Prostate gland (tissue), 2 donors: ENCODE results near the gene SLC16A7. TPM values are rescaled to one million over a fixed set of nuclear protein-coding genes. Genes with fewer than 3 reads are reported as not detected.

Experiments used
- DNase-seq: peaks from one replicate; pipeline ENCODE4 v3.0.0-alpha.2; 2019; ENCODE audit warnings: low spot score
- H3K27ac ChIP-seq, 2 donors: fragments of 200-600 bp; sonication (generic); 2 replicates each; pipeline ENCODE4 v1.5.1; 2017 to 2019
- H3K27me3 ChIP-seq: fragments of 200-600 bp; sonication (generic); replicated peaks from 2 replicates; pipeline ENCODE4 v1.5.1; 2019; ENCODE audit not compliant: insufficient read depth
- H3K36me3 ChIP-seq, 2 donors: fragments of 200-600 bp; sonication (generic); 1 replicate in 1 of 2; 2 replicates in 1 of 2; pipeline versions ENCODE4 v1.5.1 to v1.8.1; 2017 to 2019
- H3K4me1 ChIP-seq: fragments of 200-600 bp; sonication (generic); replicated peaks from 2 replicates; pipeline ENCODE4 v1.5.1; 2019
- H3K4me3 ChIP-seq, 2 donors: fragments of 200-600 bp; sonication (generic); 2 replicates each; pipeline ENCODE4 v1.5.1; 2017 to 2019
- H3K9me3 ChIP-seq: fragments of 200-600 bp; sonication (generic); 2 replicates; pipeline ENCODE4 v1.5.1; 2017
- CTCF ChIP-seq, 4 experiments: fragments of 200-600 bp in 2 of 4; fragments of 450-650 bp in 2 of 4; sonication (generic) in 2 of 4; IDR thresholded peaks; 1 replicate in 3 of 4; 2 replicates in 1 of 4; pipeline ENCODE4 v1.5.1; 2016 to 2019; ENCODE audit warnings: antibody characterized with exemption in 4 of 4, mild to moderate bottlenecking in 2 of 4, moderate library complexity in 2 of 4
- POLR2A ChIP-seq: fragments of 450-650 bp; IDR thresholded peaks from one replicate; pipeline ENCODE4 v1.6.1; 2016; ENCODE audit warnings: antibody characterized with exemption, mild to moderate bottlenecking
- POLR2AphosphoS5 ChIP-seq: sonication (generic); formaldehyde crosslinking; IDR thresholded peaks from one replicate; pipeline ENCODE4 v1.6.1; 2017; ENCODE audit warnings: antibody characterized with exemption
- WGBS: methylation state at CpG from one replicate; pipeline ENCODE4 v1.1.5; 2018; 5-methylcytosine and 5-hydroxymethylcytosine counted together
- intact Hi-C: fragments of 100-400 bp; cut with DNase I; formaldehyde crosslinking; loops from one replicate; pipeline ENCODE4 v1.14.2; 2022
- total RNA-seq, 2 donors: library from RNA; depleted of rRNA; stranded (reverse); fragments of >200 nt; gene quantifications; one replicate each; pipeline ENCODE4 v1.1.0, GENCODE V29; 2016

Gene SLC16A7
- total RNA-seq, 2 donors from 2014 or later: 4.3 to 10.6 TPM

- no peak for DNase-seq
- no peaks in the 10 kb centered on the region for H3K4me1 ChIP-seq
- 56% methylated on average over 2 of the region's 2 CpGs for WGBS
- H3K4me3 ChIP-seq: no peak overlapping the region
- no peak for TF ChIP-seq POLR2A
- TF ChIP-seq POLR2AphosphoS5: no peak
- no peak for TF ChIP-seq CTCF (IDR thresholded peaks at IDR 0.05)
- H3K9me3 ChIP-seq: no peaks in the 10 kb centered on the region
- no peaks in the 10 kb centered on the region for H3K27me3 ChIP-seq
- H3K36me3 ChIP-seq: no peaks in the 10 kb centered on the region
- no peak overlapping the region for H3K27ac ChIP-seq
- intact Hi-C loops: no loop called here
Observed at GRCh38 chr12:59717436-59717835, 121.6 kb downstream of the SLC16A7 start.

GRCh38 chr12:59719701-59720100 is 123.9 kb downstream of the SLC16A7 start:
- TF ChIP-seq POLR2AphosphoS5: no peak
- TF ChIP-seq CTCF (IDR thresholded peaks at IDR 0.05): no peak
- 63% methylated on average over 2 of the region's 2 CpGs for WGBS

GRCh38 chr12:59723520-59723919 is 127.7 kb downstream of the SLC16A7 start:
- H3K36me3 ChIP-seq: no peaks in the 10 kb centered on the region
- no peaks in the 10 kb centered on the region for H3K4me1 ChIP-seq
- TF ChIP-seq POLR2A (no peak), CTCF (IDR thresholded peaks at IDR 0.05) (no peak), POLR2AphosphoS5 (no peak)
- no peak overlapping the region for H3K4me3 ChIP-seq
- intact Hi-C loops: no loop called here
- H3K9me3 ChIP-seq: no peaks in the 10 kb centered on the region
- H3K27me3 ChIP-seq: no peaks in the 10 kb centered on the region
- WGBS: 78% methylated on average over 2 of the region's 2 CpGs
- H3K27ac ChIP-seq: no peak overlapping the region
- no peak for DNase-seq

More at GRCh38 chr12:59719701-59720100, 123.9 kb downstream of the SLC16A7 start:
- DNase-seq: no peak
- H3K27ac ChIP-seq: no peak overlapping the region
- no peaks in the 10 kb centered on the region for H3K27me3 ChIP-seq
- H3K4me1 ChIP-seq: no peaks in the 10 kb centered on the region
- no peaks in the 10 kb centered on the region for H3K9me3 ChIP-seq
- H3K36me3 ChIP-seq: no peaks in the 10 kb centered on the region
- H3K4me3 ChIP-seq: no peak overlapping the region
- intact Hi-C loops: no loop called here

GRCh38 chr12:59724011-59724695 is 128.3 kb downstream of the SLC16A7 start:
- H3K4me3 ChIP-seq: no peak overlapping the region
- H3K36me3 ChIP-seq: no peaks in the 10 kb centered on the region
- WGBS: 94% methylated on average over 2 of the region's 2 CpGs

More at GRCh38 chr12:59724011-59724695, 128.3 kb downstream of the SLC16A7 start:
- TF ChIP-seq CTCF (IDR thresholded peaks at IDR 0.05) (no peak), POLR2A (no peak), POLR2AphosphoS5 (no peak)
- H3K27me3 ChIP-seq: no peaks in the 10 kb centered on the region
- H3K9me3 ChIP-seq: no peaks in the 10 kb centered on the region
- no peaks in the 10 kb centered on the region for H3K4me1 ChIP-seq
- no peak overlapping the region for H3K27ac ChIP-seq
- DNase-seq: no peak
- intact Hi-C loops: no loop called here
